WTC11 (cell line): ENCODE results near the gene TFF3. TPM values are rescaled to one million over a fixed set of nuclear protein-coding genes. Genes with fewer than 3 reads are reported as not detected.

Experiments used
- ATAC-seq: fragments of 200-7000 bp; cut with Tn5 transposase; 2 replicates; pipeline ENCODE4 v1.10.0; 2021; ENCODE audit warnings: mild to moderate bottlenecking, moderate library complexity
- CTCF ChIA-PET: fragments of 300-600 bp; sonication (Branson Sonifier 250); formaldehyde crosslinking; loops from one replicate; lab custom pipeline; 2021; ENCODE audit warnings: antibody characterized with exemption; lab: Charles Lee
- POLR2A ChIA-PET: fragments of 350-600 bp; sonication (Branson Sonifier 250); formaldehyde crosslinking; loops from one replicate; lab custom pipeline; 2021; ENCODE audit warnings: antibody characterized with exemption; lab: Charles Lee
- DNase-seq: peaks from one replicate; pipeline ENCODE4 v3.0.0; 2021; ENCODE audit warnings: low spot score
- H3K27ac Mint-ChIP-seq: 2 replicates; pipeline ENCODE4 v1.8.0; 2021; ENCODE audit warnings: mixed read lengths
- H3K27me3 Mint-ChIP-seq: 2 replicates; pipeline ENCODE4 v1.8.0; 2021; ENCODE audit warnings: low read depth, mild to moderate bottlenecking, moderate library complexity, mixed read lengths
- H3K36me3 Mint-ChIP-seq: 2 replicates; pipeline ENCODE4 v1.8.0; 2021; ENCODE audit warnings: mixed read lengths
- H3K4me1 Mint-ChIP-seq: 2 replicates; pipeline ENCODE4 v1.8.0; 2022; ENCODE audit warnings: mixed read lengths
- H3K4me3 Mint-ChIP-seq: 2 replicates; pipeline ENCODE4 v1.8.0; 2021; ENCODE audit warnings: mild to moderate bottlenecking, moderate library complexity, mixed read lengths
- H3K9me3 Mint-ChIP-seq: 2 replicates; pipeline ENCODE4 v1.8.0; 2021; ENCODE audit warnings: mixed read lengths
- GABPB1 ChIP-seq: sonication (generic); formaldehyde crosslinking; IDR thresholded peaks from 2 replicates; pipeline ENCODE4 v1.8.1; 2023; ENCODE audit warnings: mild to moderate bottlenecking, missing genetic modification reagents
- JAZF1 ChIP-seq: fragments of 250-450 bp; sonication (Bioruptor Pico); IDR thresholded peaks from 2 replicates; pipeline ENCODE4 v1.9.0; 2021; ENCODE audit warnings: moderate library complexity, mild to moderate bottlenecking, inconsistent platforms
- NFE2L1 ChIP-seq: sonication (generic); formaldehyde crosslinking; IDR thresholded peaks from 2 replicates; pipeline ENCODE4 v1.8.1; 2023; ENCODE audit warnings: missing genetic modification reagents
- SMAD4 ChIP-seq: sonication (generic); formaldehyde crosslinking; IDR thresholded peaks from 2 replicates; pipeline ENCODE4 v1.8.0; 2022; ENCODE audit warnings: mild to moderate bottlenecking, missing genetic modification reagents
- SP1 ChIP-seq: sonication (generic); formaldehyde crosslinking; conservative IDR thresholded peaks from 2 replicates; pipeline ENCODE4 v1.8.1; 2022; ENCODE audit warnings: missing genetic modification reagents
- TEAD4 ChIP-seq: sonication (generic); formaldehyde crosslinking; IDR thresholded peaks from 2 replicates; pipeline ENCODE4 v1.8.0; 2022; ENCODE audit warnings: mild to moderate bottlenecking, missing genetic modification reagents
- ZNF317 ChIP-seq: sonication (generic); formaldehyde crosslinking; IDR thresholded peaks from 2 replicates; pipeline ENCODE4 v1.8.1; 2023; ENCODE audit warnings: low read depth, mild to moderate bottlenecking, moderate library complexity, missing genetic modification reagents, borderline replicate concordance
- ZNF423 ChIP-seq: fragments of 250-450 bp; sonication (Bioruptor Pico); IDR thresholded peaks from 2 replicates; pipeline ENCODE4 v2.1.2; 2022; ENCODE audit warnings: mild to moderate bottlenecking, moderate library complexity
- total RNA-seq: library from RNA; stranded (reverse); gene quantifications from 3 replicates; pipeline ENCODE4 v1.2.3, GENCODE V29; 2021
- TF ChIP-seq, protein P1 (sequence below): fragments of 250-450 bp; sonication (Bioruptor Pico); IDR thresholded peaks from 2 replicates; pipeline ENCODE4 v1.9.0; 2021; ENCODE audit warnings: mild to moderate bottlenecking
- TF ChIP-seq, protein P2 (sequence below): sonication (generic); formaldehyde crosslinking; IDR thresholded peaks from 2 replicates; pipeline ENCODE4 v1.8.1; 2023; ENCODE audit warnings: mild to moderate bottlenecking, missing genetic modification reagents
- TF ChIP-seq, protein P3 (sequence below): sonication (generic); formaldehyde crosslinking; IDR thresholded peaks from 2 replicates; pipeline ENCODE4 v1.8.0; 2023; ENCODE audit warnings: missing genetic modification reagents, mild to moderate bottlenecking, borderline replicate concordance
- TF ChIP-seq, protein P4 (sequence below): sonication (generic); formaldehyde crosslinking; IDR thresholded peaks from 2 replicates; pipeline ENCODE4 v1.8.1; 2022; ENCODE audit warnings: low read depth, missing genetic modification reagents, borderline replicate concordance
- TF ChIP-seq, protein P5 (sequence below): fragments of 200-600 bp; IDR thresholded peaks from 2 replicates; pipeline ENCODE4 v1.8.0; 2022; ENCODE audit warnings: antibody characterized with exemption
- TF ChIP-seq, protein P6 (sequence below): sonication (generic); formaldehyde crosslinking; IDR thresholded peaks from 2 replicates; pipeline ENCODE4 v1.8.1; 2022; ENCODE audit warnings: low read depth, mild to moderate bottlenecking, moderate library complexity, missing genetic modification reagents, borderline replicate concordance
- TF ChIP-seq, protein P7 (sequence below): sonication (generic); formaldehyde crosslinking; conservative IDR thresholded peaks from 2 replicates; pipeline ENCODE4 v1.8.1; 2022; ENCODE audit warnings: mild to moderate bottlenecking, missing genetic modification reagents
- TF ChIP-seq, protein P8 (sequence below): sonication (generic); formaldehyde crosslinking; IDR thresholded peaks from 2 replicates; pipeline ENCODE4 v1.8.0; 2022; ENCODE audit warnings: mild to moderate bottlenecking, missing genetic modification reagents

TFF3 gene
- total RNA-seq, 1 experiment from 2014 or later: 4.2 TPM

DNA sequence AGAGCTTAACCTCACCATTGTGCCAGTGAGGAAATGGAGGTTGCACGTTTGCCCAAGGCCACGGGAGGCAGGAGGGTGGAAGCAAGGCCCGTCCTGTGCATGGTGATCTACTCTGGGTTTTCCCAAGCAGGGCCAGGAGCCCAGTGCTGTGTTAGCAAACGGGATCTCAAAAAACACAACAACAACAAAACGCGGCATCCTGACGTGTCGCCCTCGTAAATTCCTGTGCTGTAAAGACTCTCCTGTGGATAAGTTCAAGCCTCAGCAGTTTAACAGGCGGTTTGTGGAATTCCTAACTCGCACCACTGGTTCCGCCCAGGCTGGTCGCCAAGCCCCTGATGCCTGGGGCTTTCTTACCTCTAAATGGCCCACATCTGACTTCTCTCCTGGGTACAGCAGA, 39.1 kb downstream of the TFF3 start (continued):
- TF ChIP-seq, protein P1, sequence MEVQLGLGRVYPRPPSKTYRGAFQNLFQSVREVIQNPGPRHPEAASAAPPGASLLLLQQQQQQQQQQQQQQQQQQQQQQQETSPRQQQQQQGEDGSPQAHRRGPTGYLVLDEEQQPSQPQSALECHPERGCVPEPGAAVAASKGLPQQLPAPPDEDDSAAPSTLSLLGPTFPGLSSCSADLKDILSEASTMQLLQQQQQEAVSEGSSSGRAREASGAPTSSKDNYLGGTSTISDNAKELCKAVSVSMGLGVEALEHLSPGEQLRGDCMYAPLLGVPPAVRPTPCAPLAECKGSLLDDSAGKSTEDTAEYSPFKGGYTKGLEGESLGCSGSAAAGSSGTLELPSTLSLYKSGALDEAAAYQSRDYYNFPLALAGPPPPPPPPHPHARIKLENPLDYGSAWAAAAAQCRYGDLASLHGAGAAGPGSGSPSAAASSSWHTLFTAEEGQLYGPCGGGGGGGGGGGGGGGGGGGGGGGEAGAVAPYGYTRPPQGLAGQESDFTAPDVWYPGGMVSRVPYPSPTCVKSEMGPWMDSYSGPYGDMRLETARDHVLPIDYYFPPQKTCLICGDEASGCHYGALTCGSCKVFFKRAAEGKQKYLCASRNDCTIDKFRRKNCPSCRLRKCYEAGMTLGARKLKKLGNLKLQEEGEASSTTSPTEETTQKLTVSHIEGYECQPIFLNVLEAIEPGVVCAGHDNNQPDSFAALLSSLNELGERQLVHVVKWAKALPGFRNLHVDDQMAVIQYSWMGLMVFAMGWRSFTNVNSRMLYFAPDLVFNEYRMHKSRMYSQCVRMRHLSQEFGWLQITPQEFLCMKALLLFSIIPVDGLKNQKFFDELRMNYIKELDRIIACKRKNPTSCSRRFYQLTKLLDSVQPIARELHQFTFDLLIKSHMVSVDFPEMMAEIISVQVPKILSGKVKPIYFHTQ: no peak
- TF ChIP-seq, protein P2, sequence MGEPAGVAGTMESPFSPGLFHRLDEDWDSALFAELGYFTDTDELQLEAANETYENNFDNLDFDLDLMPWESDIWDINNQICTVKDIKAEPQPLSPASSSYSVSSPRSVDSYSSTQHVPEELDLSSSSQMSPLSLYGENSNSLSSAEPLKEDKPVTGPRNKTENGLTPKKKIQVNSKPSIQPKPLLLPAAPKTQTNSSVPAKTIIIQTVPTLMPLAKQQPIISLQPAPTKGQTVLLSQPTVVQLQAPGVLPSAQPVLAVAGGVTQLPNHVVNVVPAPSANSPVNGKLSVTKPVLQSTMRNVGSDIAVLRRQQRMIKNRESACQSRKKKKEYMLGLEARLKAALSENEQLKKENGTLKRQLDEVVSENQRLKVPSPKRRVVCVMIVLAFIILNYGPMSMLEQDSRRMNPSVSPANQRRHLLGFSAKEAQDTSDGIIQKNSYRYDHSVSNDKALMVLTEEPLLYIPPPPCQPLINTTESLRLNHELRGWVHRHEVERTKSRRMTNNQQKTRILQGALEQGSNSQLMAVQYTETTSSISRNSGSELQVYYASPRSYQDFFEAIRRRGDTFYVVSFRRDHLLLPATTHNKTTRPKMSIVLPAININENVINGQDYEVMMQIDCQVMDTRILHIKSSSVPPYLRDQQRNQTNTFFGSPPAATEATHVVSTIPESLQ: no peak
- TF ChIP-seq, all 79 proteins: peak for 0

DNA sequence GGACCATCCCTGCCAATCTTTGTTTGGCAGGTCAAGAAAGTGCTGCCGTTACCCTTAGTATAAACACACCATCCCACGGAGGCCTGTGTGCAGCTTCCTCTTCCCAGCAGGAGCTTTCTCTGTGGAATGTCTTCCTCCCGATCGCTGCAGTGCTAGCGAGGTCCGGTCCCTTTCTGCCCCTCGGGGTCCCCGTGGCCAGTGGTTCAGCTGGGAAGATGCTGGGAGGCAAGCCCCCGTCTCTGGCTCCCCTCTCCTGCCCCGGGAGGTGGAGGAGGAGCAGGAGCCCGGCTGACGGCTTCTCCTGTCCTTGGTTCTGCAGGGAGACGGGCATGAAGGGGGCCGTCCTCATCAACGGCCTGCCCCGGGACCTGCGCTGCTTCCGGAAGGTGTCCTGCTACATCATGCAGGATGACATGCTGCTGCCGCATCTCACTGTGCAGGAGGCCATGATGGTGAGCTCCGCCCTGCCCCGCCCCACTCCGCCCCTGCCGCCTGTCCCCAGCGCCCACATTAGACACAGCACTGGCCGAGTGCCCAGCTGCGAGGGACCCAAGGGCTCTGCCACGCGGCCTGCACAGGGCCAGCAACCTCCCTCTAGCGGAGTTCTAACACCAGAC, 42.1 kb downstream of the TFF3 start:
- H3K9me3 Mint-ChIP-seq: no peaks in the 10 kb centered on the region
- no peak overlapping the region for H3K4me3 Mint-ChIP-seq
- H3K27ac Mint-ChIP-seq: no peak overlapping the region
- H3K4me1 Mint-ChIP-seq: no peaks in the 10 kb centered on the region
- TF ChIP-seq JAZF1 (CRISPR knock-in tag) (no peak), TEAD4 (CRISPR knock-in tag) (no peak), NFE2L1 (CRISPR knock-in tag) (no peak), GABPB1 (no peak), SP1 (CRISPR knock-in tag) (no peak), ZNF317 (CRISPR knock-in tag) (no peak), SMAD4 (CRISPR knock-in tag) (no peak), ZNF423 (CRISPR knock-in tag) (no peak)
- TF ChIP-seq, protein P3, sequence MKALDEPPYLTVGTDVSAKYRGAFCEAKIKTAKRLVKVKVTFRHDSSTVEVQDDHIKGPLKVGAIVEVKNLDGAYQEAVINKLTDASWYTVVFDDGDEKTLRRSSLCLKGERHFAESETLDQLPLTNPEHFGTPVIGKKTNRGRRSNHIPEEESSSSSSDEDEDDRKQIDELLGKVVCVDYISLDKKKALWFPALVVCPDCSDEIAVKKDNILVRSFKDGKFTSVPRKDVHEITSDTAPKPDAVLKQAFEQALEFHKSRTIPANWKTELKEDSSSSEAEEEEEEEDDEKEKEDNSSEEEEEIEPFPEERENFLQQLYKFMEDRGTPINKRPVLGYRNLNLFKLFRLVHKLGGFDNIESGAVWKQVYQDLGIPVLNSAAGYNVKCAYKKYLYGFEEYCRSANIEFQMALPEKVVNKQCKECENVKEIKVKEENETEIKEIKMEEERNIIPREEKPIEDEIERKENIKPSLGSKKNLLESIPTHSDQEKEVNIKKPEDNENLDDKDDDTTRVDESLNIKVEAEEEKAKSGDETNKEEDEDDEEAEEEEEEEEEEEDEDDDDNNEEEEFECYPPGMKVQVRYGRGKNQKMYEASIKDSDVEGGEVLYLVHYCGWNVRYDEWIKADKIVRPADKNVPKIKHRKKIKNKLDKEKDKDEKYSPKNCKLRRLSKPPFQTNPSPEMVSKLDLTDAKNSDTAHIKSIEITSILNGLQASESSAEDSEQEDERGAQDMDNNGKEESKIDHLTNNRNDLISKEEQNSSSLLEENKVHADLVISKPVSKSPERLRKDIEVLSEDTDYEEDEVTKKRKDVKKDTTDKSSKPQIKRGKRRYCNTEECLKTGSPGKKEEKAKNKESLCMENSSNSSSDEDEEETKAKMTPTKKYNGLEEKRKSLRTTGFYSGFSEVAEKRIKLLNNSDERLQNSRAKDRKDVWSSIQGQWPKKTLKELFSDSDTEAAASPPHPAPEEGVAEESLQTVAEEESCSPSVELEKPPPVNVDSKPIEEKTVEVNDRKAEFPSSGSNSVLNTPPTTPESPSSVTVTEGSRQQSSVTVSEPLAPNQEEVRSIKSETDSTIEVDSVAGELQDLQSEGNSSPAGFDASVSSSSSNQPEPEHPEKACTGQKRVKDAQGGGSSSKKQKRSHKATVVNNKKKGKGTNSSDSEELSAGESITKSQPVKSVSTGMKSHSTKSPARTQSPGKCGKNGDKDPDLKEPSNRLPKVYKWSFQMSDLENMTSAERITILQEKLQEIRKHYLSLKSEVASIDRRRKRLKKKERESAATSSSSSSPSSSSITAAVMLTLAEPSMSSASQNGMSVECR (CRISPR knock-in tag): no peak
- TF ChIP-seq, protein P4, sequence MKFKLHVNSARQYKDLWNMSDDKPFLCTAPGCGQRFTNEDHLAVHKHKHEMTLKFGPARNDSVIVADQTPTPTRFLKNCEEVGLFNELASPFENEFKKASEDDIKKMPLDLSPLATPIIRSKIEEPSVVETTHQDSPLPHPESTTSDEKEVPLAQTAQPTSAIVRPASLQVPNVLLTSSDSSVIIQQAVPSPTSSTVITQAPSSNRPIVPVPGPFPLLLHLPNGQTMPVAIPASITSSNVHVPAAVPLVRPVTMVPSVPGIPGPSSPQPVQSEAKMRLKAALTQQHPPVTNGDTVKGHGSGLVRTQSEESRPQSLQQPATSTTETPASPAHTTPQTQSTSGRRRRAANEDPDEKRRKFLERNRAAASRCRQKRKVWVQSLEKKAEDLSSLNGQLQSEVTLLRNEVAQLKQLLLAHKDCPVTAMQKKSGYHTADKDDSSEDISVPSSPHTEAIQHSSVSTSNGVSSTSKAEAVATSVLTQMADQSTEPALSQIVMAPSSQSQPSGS: no peak
- TF ChIP-seq, protein P5, sequence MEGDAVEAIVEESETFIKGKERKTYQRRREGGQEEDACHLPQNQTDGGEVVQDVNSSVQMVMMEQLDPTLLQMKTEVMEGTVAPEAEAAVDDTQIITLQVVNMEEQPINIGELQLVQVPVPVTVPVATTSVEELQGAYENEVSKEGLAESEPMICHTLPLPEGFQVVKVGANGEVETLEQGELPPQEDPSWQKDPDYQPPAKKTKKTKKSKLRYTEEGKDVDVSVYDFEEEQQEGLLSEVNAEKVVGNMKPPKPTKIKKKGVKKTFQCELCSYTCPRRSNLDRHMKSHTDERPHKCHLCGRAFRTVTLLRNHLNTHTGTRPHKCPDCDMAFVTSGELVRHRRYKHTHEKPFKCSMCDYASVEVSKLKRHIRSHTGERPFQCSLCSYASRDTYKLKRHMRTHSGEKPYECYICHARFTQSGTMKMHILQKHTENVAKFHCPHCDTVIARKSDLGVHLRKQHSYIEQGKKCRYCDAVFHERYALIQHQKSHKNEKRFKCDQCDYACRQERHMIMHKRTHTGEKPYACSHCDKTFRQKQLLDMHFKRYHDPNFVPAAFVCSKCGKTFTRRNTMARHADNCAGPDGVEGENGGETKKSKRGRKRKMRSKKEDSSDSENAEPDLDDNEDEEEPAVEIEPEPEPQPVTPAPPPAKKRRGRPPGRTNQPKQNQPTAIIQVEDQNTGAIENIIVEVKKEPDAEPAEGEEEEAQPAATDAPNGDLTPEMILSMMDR: no peak
- TF ChIP-seq, protein P6, sequence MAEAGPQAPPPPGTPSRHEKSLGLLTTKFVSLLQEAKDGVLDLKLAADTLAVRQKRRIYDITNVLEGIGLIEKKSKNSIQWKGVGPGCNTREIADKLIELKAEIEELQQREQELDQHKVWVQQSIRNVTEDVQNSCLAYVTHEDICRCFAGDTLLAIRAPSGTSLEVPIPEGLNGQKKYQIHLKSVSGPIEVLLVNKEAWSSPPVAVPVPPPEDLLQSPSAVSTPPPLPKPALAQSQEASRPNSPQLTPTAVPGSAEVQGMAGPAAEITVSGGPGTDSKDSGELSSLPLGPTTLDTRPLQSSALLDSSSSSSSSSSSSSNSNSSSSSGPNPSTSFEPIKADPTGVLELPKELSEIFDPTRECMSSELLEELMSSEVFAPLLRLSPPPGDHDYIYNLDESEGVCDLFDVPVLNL (CRISPR knock-in tag): no peak
- TF ChIP-seq, protein P7, sequence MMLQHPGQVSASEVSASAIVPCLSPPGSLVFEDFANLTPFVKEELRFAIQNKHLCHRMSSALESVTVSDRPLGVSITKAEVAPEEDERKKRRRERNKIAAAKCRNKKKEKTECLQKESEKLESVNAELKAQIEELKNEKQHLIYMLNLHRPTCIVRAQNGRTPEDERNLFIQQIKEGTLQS (CRISPR knock-in tag): no peak
- TF ChIP-seq, protein P8, sequence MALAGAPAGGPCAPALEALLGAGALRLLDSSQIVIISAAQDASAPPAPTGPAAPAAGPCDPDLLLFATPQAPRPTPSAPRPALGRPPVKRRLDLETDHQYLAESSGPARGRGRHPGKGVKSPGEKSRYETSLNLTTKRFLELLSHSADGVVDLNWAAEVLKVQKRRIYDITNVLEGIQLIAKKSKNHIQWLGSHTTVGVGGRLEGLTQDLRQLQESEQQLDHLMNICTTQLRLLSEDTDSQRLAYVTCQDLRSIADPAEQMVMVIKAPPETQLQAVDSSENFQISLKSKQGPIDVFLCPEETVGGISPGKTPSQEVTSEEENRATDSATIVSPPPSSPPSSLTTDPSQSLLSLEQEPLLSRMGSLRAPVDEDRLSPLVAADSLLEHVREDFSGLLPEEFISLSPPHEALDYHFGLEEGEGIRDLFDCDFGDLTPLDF (CRISPR knock-in tag): no peak
- ATAC-seq (no peak), DNase-seq (no peak)
- CTCF ChIA-PET: interaction anchor here (6.1 kb wide), 1 partner anchor 13 kb away, joined by 49 read pairs; no protein-coding TSS in a partner anchor
- H3K27me3 Mint-ChIP-seq: no peaks in the 10 kb centered on the region
- H3K36me3 Mint-ChIP-seq: no peaks in the 10 kb centered on the region
- POLR2A ChIA-PET: no interaction called here
